T-helper 2 cell treated with Interferon-gamma antibody and Interleukin-4, amounts not matched to agents 100 ng/mL and 5 ng/mL, for 36 hours (primary cell): Measurements from ENCODE around the gene TBC1D8B. TPM values are rescaled to one million over a fixed set of nuclear protein-coding genes. Genes with fewer than 3 reads are reported as not detected.

Experiments
- intact Hi-C: fragments of 100-400 bp; cut with micrococcal nuclease; formaldehyde crosslinking; loops from one replicate; pipeline ENCODE4 v1.15.1; 2023
- total RNA-seq: library from RNA; stranded (reverse); gene quantifications from 2 replicates; pipeline ENCODE4 v1.2.3, GENCODE V29; 2022

The TBC1D8B gene
- total RNA-seq, 1 donor from 2014 or later: 0.36 TPM

DNA sequence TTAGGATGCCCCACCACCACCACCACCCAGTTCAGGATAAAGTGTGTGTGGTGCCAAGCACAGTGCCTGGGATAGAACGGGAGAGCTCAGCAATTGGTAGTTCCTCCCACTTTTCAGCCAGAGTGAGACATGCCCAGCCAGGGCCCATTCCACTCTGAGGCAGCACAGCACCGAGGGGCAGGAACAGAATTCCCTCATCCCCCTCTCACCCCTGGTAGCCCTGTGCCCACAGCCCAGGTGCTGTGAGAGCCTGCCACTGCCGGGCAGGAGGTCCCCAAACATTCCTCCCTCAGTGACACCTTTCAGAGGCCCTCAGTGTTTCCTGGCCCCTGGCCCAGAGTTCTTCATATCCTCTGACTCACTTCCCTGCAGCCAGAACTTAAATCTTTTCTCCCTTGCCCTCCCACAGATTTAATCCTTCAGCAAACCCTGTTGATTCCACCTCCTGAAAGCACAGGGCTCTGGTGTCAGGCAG is 92.5 kb downstream of the TBC1D8B start:
- intact Hi-C loops: loop anchor here (1.0 to 10.0 kb wide), 4 partner anchors 50 to 999 kb away; partner anchors contain the start of genes FRMPD3 and NCBP2L

GRCh38 chrX:106897259-106897658 is 94.8 kb downstream of the TBC1D8B start:
- intact Hi-C loops: loop anchor here (10.0 kb wide), 2 partner anchors 48 to 548 kb away; partner anchors contain the start of gene FRMPD3

- intact Hi-C loops: loop anchor here (10.0 kb wide), 2 partner anchors 46 to 546 kb away; partner anchors contain the start of gene FRMPD3
These were observed 96.0 kb downstream of the TBC1D8B start for GRCh38 chrX:106898462-106898861.

GRCh38 chrX:106899276-106899675 is 96.8 kb downstream of the TBC1D8B start:
- intact Hi-C loops: loop anchor here (10.0 kb wide), 2 partner anchors 46 to 546 kb away; partner anchors contain the start of gene FRMPD3

- intact Hi-C loops: loop anchor here (10.0 kb wide), 2 partner anchors 45 to 545 kb away; partner anchors contain the start of gene FRMPD3
These were observed 97.4 kb downstream of the TBC1D8B start for GRCh38 chrX:106899841-106900240.

- intact Hi-C loops: no loop called here
These were observed 98.9 kb downstream of the TBC1D8B start for GRCh38 chrX:106901341-106901740.

GRCh38 chrX:106901781-106902219 is 99.3 kb downstream of the TBC1D8B start:
- intact Hi-C loops: no loop called here

- intact Hi-C loops: no loop called here
These were observed 100.2 kb downstream of the TBC1D8B start for GRCh38 chrX:106902684-106903083.

- intact Hi-C loops: no loop called here
These were observed 100.9 kb downstream of the TBC1D8B start, which contains the start of gene RIPPLY1 for GRCh38 chrX:106903291-106903824. TSS of gene RIPPLY1 (minus strand) at chrX:106903341. CDS start at chrX:106903287, 54 bp downstream.

GRCh38 chrX:106903856-106904528 is 101.5 kb downstream of the TBC1D8B start:
- intact Hi-C loops: no loop called here

DNA sequence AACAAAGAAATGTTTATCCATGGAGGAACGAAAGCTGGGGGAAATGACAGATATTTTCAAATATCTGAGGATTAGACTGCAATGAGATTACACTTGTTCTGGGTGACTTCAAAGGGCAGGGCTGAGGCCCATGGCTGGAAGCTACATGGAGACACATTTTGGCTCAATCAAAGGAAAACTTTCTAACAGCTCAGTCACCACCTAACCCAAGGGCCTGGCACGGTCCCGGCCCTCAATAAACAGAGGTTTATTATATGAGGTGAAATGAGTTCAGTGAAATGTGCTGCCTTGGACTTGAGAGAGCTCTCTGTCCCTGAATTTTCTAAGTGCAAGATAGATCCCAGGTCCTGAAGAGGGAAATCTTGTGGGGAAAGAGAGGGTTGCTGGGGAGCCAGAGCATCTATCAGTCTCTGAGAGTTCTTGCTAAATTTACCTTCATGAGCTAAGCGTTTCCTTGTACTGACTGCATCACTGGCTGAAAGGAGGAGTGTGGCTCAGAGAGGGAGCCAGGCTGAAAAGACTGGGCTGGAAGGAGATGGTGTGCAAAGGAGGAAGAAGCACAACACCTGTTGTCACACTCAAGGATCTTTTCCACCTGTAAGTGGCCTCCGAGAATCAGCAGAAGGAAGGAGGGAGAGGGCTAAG is 102.7 kb downstream of the TBC1D8B start:
- intact Hi-C loops: no loop called here

- intact Hi-C loops: no loop called here
These were observed 103.9 kb downstream of the TBC1D8B start for GRCh38 chrX:106906361-106906760.

- intact Hi-C loops: no loop called here
These were observed 110.4 kb downstream of the TBC1D8B start for GRCh38 chrX:106912864-106913263.

- intact Hi-C loops: no loop called here
These were observed 115.5 kb downstream of the TBC1D8B start for GRCh38 chrX:106917830-106918500.

DNA sequence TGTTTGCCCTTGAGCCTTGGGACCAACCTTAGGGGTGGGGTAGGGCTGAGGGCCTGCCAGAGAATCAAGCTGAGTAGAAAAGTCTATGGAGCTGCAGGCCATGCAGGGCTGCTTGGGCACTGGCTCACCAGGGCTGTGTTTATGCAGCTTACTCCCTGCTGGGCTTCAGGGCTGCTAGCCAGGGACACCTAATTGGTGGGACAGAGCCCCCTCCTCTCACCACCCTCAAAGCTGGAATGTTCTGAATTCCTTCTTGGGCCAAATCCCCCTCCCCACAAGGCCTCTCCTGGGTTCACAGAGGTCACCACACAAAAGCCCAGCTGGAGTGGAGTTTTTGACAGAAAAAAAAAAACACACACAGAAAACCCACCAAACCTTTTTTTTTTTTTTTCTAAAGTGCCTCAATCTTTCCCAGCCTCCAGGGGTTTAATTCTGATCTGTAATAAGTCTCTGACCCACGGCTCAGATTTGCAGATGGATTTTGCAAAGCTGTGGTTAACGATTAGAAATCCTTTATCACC is 117.5 kb downstream of the TBC1D8B start, which contains the start of gene CLDN2:
Gene CLDN2 (plus strand): TSS at position 471 of the 521 bp plus-strand sequence. CDS start 7,827 bp downstream, outside the sequence.
- intact Hi-C loops: no loop called here

GRCh38 chrX:106921637-106922036 is 119.2 kb downstream of the TBC1D8B start:
- intact Hi-C loops: no loop called here

Other genes starting within 250 kb of the TBC1D8B start
- gene RADX, start 190.7 kb upstream of the TBC1D8B start, total RNA-seq: 8.0 and 9.0 TPM in 2 replicates
- gene RNF128, start 76.0 kb upstream of the TBC1D8B start, total RNA-seq: not detected in 2 replicates
- not detected in 2 replicates for gene RIPPLY1, start 100.7 kb downstream of the TBC1D8B start, total RNA-seq
- not detected in 2 replicates for gene CLDN2, start 117.7 kb downstream of the TBC1D8B start, total RNA-seq
- gene MORC4, start 197.5 kb downstream of the TBC1D8B start, total RNA-seq: 6.0 and 7.4 TPM in 2 replicates